Heart left ventricle (tissue), 16 donors: ENCODE results near the gene CMIP. TPM values are rescaled to one million over a fixed set of nuclear protein-coding genes. Genes with fewer than 3 reads are reported as not detected.

Experiments
- ATAC-seq, 4 donors: fragments of 200-7000 bp; cut with Tn5 transposase; one replicate each; pipeline ENCODE4 v1.9.1; 2020 to 2022; ENCODE audit warnings: moderate library complexity in 4 of 4, mild to moderate bottlenecking in 3 of 4, moderate number of reproducible peaks in 1 of 4
- DNase-seq, 5 donors: peaks; one replicate each; pipeline ENCODE4 v3.0.0-alpha.2; 2020
- H3K27ac ChIP-seq, 12 donors: fragments of 200-600 bp; sonication (generic) in 4 of 12; one replicate each; pipeline versions ENCODE4 v1.5.0 to v1.8.0; 2016 to 2022; ENCODE audit warnings: mild to moderate bottlenecking in 2 of 12
- H3K27me3 ChIP-seq, 9 donors: fragments of 200-600 bp; sonication (generic) in 2 of 9; one replicate each; pipeline versions ENCODE4 v1.5.1 to v1.8.0; 2016 to 2022; ENCODE audit warnings: mild to moderate bottlenecking in 3 of 9
- H3K36me3 ChIP-seq, 9 donors: fragments of 200-600 bp; sonication (generic) in 2 of 9; one replicate each; pipeline versions ENCODE4 v1.5.0 to v1.8.0; 2018 to 2022; ENCODE audit warnings: mild to moderate bottlenecking in 2 of 9
- H3K4me1 ChIP-seq, 12 donors: fragments of 200-600 bp; sonication (generic) in 4 of 12; one replicate each; pipeline versions ENCODE4 v1.5.0 to v1.8.0; 2016 to 2022; ENCODE audit warnings: mild to moderate bottlenecking in 3 of 12
- H3K4me3 ChIP-seq, 12 donors: fragments of 200-600 bp; sonication (generic) in 4 of 12; one replicate each; pipeline versions ENCODE4 v1.5.0 to v1.8.0; 2017 to 2022; ENCODE audit warnings: mild to moderate bottlenecking in 9 of 12, moderate library complexity in 4 of 12
- H3K9me3 ChIP-seq, 12 donors: fragments of 200-600 bp; sonication (generic) in 4 of 12; one replicate each; pipeline versions ENCODE4 v1.5.0 to v1.8.0; 2016 to 2022; ENCODE audit warnings: mild to moderate bottlenecking in 1 of 12
- CTCF ChIP-seq, 12 donors: fragments of 200-600 bp; sonication (generic) in 4 of 12; IDR thresholded peaks; one replicate each; pipeline versions ENCODE4 v1.5.0 to v1.8.0; 2018 to 2022; ENCODE audit warnings: antibody characterized with exemption in 12 of 12, mild to moderate bottlenecking in 5 of 12
- POLR2A ChIP-seq, 2 donors: fragments of 450-650 bp; IDR thresholded peaks; one replicate each; pipeline ENCODE4 v1.6.1; 2017; ENCODE audit warnings: antibody characterized with exemption in 2 of 2, mild to moderate bottlenecking in 2 of 2, moderate library complexity in 2 of 2
- WGBS, 4 donors: extraction: QIAGEN DNeasy Blood & Tissue Kit in 2 of 4; methylation state at CpG; one replicate each; pipeline versions ENCODE4 v1.1.5 to v1.1.7; 2013 to 2018; 5-methylcytosine and 5-hydroxymethylcytosine counted together
- intact Hi-C, 10 donors: fragments of 100-400 bp; cut with DNase I; formaldehyde crosslinking; loops; one replicate each; pipeline versions ENCODE4 v1.11.1 to v1.14.2; 2022
- polyA plus RNA-seq, 2 donors: library from polyadenylated mRNA; stranded (reverse); fragments of 200-250 nt; gene quantifications; one replicate each; pipeline ENCODE4 v1.2.3, GENCODE V29; 2013
- total RNA-seq, 9 donors: library from RNA; depleted of rRNA in 2 of 9; stranded (reverse); fragments of >200 nt in 2 of 9; fragmentation: NEBNext Ultra II Directional in 3 of 9; extraction: Animal tissue kit (Norgen Biotek cat#: 25700) in 3 of 9; gene quantifications; one replicate each; pipeline versions ENCODE4 v1.1.0 to v1.2.4, GENCODE V29; 2016 to 2023
- donor health status: ischemic (EF 13 %, LVEDD 7.1; RV severe dilation, severe dysfunction).
- donor health status: healthy with polysubstance abuse.
- donor health status: DM: no; HTN: yes; CAD: no.
- donor health status: DM: no; HTN: no; CAD: no.
- donor health status: ischemic (EF 25% LVEDD 6.9; RV normal size, moderate dysfunction).
- donor health status: ischemic (EF 25% LVEDD 5.7; RV mildly dilated, moderate dysfunction).
- donor health status: healthy.
- donor health status: DM: yes; HTN: yes; CAD: no.
- donor health status: ischemic (EF 35%, LVEDD 5.7; RV mildly dilated, moderate dysfunction).
- donor health status: nonischemic (EF 11% LVEDD 7.7; RV severe dilation, severe dysfunction).
- donor health status: DM: yes; HTN: yes; CAD: no.
- donor health status: PGD.
- donor health status: ischemic (EF 29% LVEDD 5.4; RV normal size, mild dysfunction).
- donor health status: nonischemic (EF 23%, LVEDD 6.1; RV moderate dilation, normal function).

Gene CMIP
- total and polyA plus RNA-seq, 11 donors, result 4.1 to 48.8 (median 10.6) TPM

DNA sequence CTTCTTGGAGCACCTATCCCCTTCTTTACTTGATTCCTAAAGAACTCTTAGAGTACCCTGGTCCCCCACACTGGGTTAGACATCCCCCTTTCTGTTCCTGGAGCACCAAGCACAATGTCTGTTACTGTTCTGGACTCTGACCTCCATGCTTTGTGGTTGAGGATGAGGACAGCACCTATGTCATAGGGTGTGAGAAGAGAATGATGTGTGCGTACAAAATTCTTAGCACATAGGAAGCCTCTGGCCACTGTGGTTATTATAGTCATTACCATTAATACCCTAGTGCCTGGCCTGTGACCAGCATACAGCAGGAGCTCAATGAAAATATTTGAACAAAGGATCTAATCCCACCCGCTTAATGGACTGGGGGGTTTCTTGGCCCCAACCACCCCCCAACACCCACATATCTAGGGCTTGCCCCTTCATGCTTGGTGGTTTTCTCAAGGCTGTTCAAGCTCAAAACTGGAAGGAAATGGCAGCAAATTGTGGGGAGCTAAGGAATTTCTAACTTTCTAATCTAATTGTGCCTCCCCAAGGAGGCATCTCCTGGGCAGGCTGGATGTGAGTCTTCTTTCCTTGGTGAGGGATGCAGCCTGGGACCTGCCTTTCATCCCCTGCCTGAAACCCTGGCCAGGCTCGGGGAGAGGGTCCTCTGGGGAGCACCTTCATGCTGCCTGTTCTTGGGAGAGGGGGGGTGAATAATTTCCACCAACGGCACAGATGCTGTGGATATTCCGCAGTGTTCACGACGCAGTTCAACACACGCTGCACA lies 1.5 kb upstream of the CMIP start:
- DNase-seq, result no peak
- no peaks in the 10 kb centered on the region for H3K27me3 ChIP-seq
- no peaks in the 10 kb centered on the region for H3K36me3 ChIP-seq
- H3K27ac ChIP-seq, result peak overlapping the region in 1 of 12 donors; percentile 87
- intact Hi-C loops, result loop anchor here in 3 of 10 donors (5.0 to 10.0 kb wide), 3 partner anchors 169 to 182 kb away; no protein-coding TSS in a partner anchor
- H3K9me3 ChIP-seq, result no peaks in the 10 kb centered on the region
- no peak overlapping the region for H3K4me3 ChIP-seq
- ATAC-seq, result no peak
- TF ChIP-seq CTCF (IDR thresholded peaks at IDR 0.05), result no peak
- no peak for TF ChIP-seq POLR2A (IDR thresholded peaks at IDR 0.05)
- 69 to 79% (median 74%) methylated on average over 8 of the region's 8 CpGs for WGBS, 4 donors
- peaks cover 0 to 32% (median 12%) of the 10 kb centered on the region in 12 donors for H3K4me1 ChIP-seq

- Histone ChIP-seq H3K27ac (peak overlapping the region in 10 of 12 donors; percentile 50 to 87 (median 70)), H3K27me3 (no peaks in the 10 kb centered on the region), H3K4me3 (peak overlapping the region in 11 of 12 donors; percentile 42 to 96 (median 66)), H3K36me3 (no peaks in the 10 kb centered on the region), H3K4me1 (peaks cover 0 to 36% (median 17%) of the 10 kb centered on the region in 12 donors), H3K9me3 (no peaks in the 10 kb centered on the region)
- DNase-seq (peak in 4 of 5 donors; percentile 46 to 76 (median 53)), ATAC-seq (peak in 2 of 4 donors; percentile 2 to 5)
- intact Hi-C loops, result loop anchor here in 3 of 10 donors (5.0 to 10.0 kb wide), 3 partner anchors 168 to 181 kb away; no protein-coding TSS in a partner anchor
- TF ChIP-seq CTCF (IDR thresholded peaks at IDR 0.05) (no peak), POLR2A (IDR thresholded peaks at IDR 0.05) (no peak)
- 13 to 29% (median 15%) methylated on average over 15 to 36 of the region's 36 CpGs for WGBS, 4 donors
Observed at GRCh38 chr16:81443688-81444447, 740 bp upstream of the CMIP start.

GRCh38 chr16:81445143-81445961 lies 744 bp downstream of the CMIP start:
- peak overlapping the region; percentile 54 to 96 (median 78) for H3K4me3 ChIP-seq
- no peaks in the 10 kb centered on the region for H3K9me3 ChIP-seq
- TF ChIP-seq POLR2A (IDR thresholded peaks at IDR 0.05), result no peak
- TF ChIP-seq CTCF (IDR thresholded peaks at IDR 0.05), result peak in 5 of 12 donors; percentile 13 to 31 (median 24)
- peak in 2 of 5 donors; percentile 43 to 72 for DNase-seq
- H3K4me1 ChIP-seq, result peaks cover 0 to 43% (median 17%) of the 10 kb centered on the region in 12 donors
- intact Hi-C loops, result loop anchor here in 4 of 10 donors (5.0 to 10.0 kb wide), 5 partner anchors 37 to 179 kb away; no protein-coding TSS in a partner anchor
- peak in 3 of 4 donors; percentile 14 to 27 (median 21) for ATAC-seq
- H3K27me3 ChIP-seq, result no peaks in the 10 kb centered on the region
- peak overlapping the region; percentile 52 to 96 (median 81) for H3K27ac ChIP-seq
- WGBS, 4 donors, result 1 to 3% (median 2%) methylated on average over 16 to 62 of the region's 62 CpGs
- H3K36me3 ChIP-seq, result no peaks in the 10 kb centered on the region
